WTC11 (cell line): Measurements from ENCODE around the gene NOTCH2.

Source experiments
- CTCF ChIP-seq: fragments of 200-600 bp; IDR thresholded peaks from 2 replicates; pipeline ENCODE4 v1.8.0; 2022; ENCODE audit warnings: antibody characterized with exemption
- E2F4 ChIP-seq: sonication (generic); formaldehyde crosslinking; IDR thresholded peaks from 2 replicates; pipeline ENCODE4 v1.8.1; 2022; ENCODE audit warnings: low read depth, mild to moderate bottlenecking, moderate library complexity, missing genetic modification reagents, borderline replicate concordance
- FOXJ3 ChIP-seq: sonication (generic); formaldehyde crosslinking; IDR thresholded peaks from 2 replicates; pipeline ENCODE4 v1.9.0; 2021; ENCODE audit warnings: missing genetic modification reagents, mild to moderate bottlenecking, borderline replicate concordance
- JAZF1 ChIP-seq: fragments of 250-450 bp; sonication (Bioruptor Pico); IDR thresholded peaks from 2 replicates; pipeline ENCODE4 v1.9.0; 2021; ENCODE audit warnings: moderate library complexity, mild to moderate bottlenecking, inconsistent platforms
- MAX ChIP-seq: sonication (generic); formaldehyde crosslinking; IDR thresholded peaks from 2 replicates; pipeline ENCODE4 v1.8.0; 2022; ENCODE audit warnings: mild to moderate bottlenecking, missing genetic modification reagents
- SP1 ChIP-seq: sonication (generic); formaldehyde crosslinking; conservative IDR thresholded peaks from 2 replicates; pipeline ENCODE4 v1.8.1; 2022; ENCODE audit warnings: missing genetic modification reagents
- ZMAT4 ChIP-seq: fragments of 250-450 bp; sonication (Bioruptor Pico); IDR thresholded peaks from 2 replicates; pipeline ENCODE4 v1.9.0; 2021; ENCODE audit warnings: mild to moderate bottlenecking

- no peak for TF ChIP-seq CTCF
- TF ChIP-seq ZMAT4 = no peak
- TF ChIP-seq MAX (CRISPR knock-in tag) = no peak
- TF ChIP-seq JAZF1 = no peak
- TF ChIP-seq SP1 (CRISPR knock-in tag) = no peak
- no peak for TF ChIP-seq FOXJ3 (CRISPR knock-in tag)
- TF ChIP-seq E2F4 = no peak
Observed at GRCh38 chr1:119919241-119919640, 150.2 kb downstream of the NOTCH2 start.
